ENCODE measurements around the gene STK32B.

GRCh38 chr4:5470318-5471198, 419.3 kb downstream of the STK32B start:
- TF ChIP-seq MXI1 (IDR thresholded peaks at IDR 0.05; ENCODE audit: borderline replicate concordance, low read depth, low read length) (no peak), POLR2A (IDR thresholded peaks at IDR 0.05; ENCODE audit: low read depth, low read length) (no peak), CTCF (conservative IDR thresholded peaks at IDR 0.05; ENCODE audit: low read depth, low read length) (no peak), FOS (IDR thresholded peaks at IDR 0.05; ENCODE audit: low read depth, low read length) (no peak), USF2 (IDR thresholded peaks at IDR 0.05; ENCODE audit: low read depth, low read length) (no peak), ELK1 (IDR thresholded peaks at IDR 0.05; ENCODE audit: borderline replicate concordance, low read depth, low read length) (no peak), CEBPB (IDR thresholded peaks at IDR 0.05; ENCODE audit: low read depth, low read length) (no peak), CHD1 (IDR thresholded peaks at IDR 0.05; ENCODE audit: low read depth, low read length) (no peak), RCOR1 (IDR thresholded peaks at IDR 0.05; ENCODE audit: insufficient replicate concordance, low read length) (no peak)
